Astrocyte of the cerebellum (primary cell): ENCODE data around the gene NAAA.
A peak's percentile ranks its signal among the peaks of the same experiment; 100 is the strongest.
"Not testable (repeated sequence)": the region's sequence is repeated elsewhere in the genome, so short reads cannot be mapped to it uniquely, and the experiment has no call there.

Experiments used
- DNase-seq: peaks from one replicate; pipeline ENCODE4 v3.0.0-alpha.2; 2011; ENCODE audit warnings: low read depth
- H3K4me3 ChIP-seq: 2 replicates; pipeline ENCODE4 v1.5.1; 2011; ENCODE audit warnings: mild to moderate bottlenecking, low read depth, low read length, moderate library complexity
- CTCF ChIP-seq: IDR thresholded peaks from 2 replicates; pipeline ENCODE4 v1.5.1; 2012; ENCODE audit warnings: low read length, low read depth, moderate library complexity, mild to moderate bottlenecking; ENCODE audit errors: missing control alignments
- in situ Hi-C: cut with HindIII; loops from 2 replicates; pipeline ENCODE4 v1.10.0; 2017; ENCODE audit warnings: low sequenced_read_pairs

NAAA gene

GRCh38 chr4:75939890-75940691 lies 722 bp downstream of the NAAA start:
- in situ Hi-C loops: no loop called here
- no peak for TF ChIP-seq CTCF
- no peak for DNase-seq
- peak overlapping the region; percentile 74 for H3K4me3 ChIP-seq

GRCh38 chr4:75935628-75936027 lies 5.2 kb downstream of the NAAA start:
- DNase-seq: no peak
- H3K4me3 ChIP-seq: no peak overlapping the region
- TF ChIP-seq CTCF: no peak
- in situ Hi-C loops: no loop called here

GRCh38 chr4:75930152-75930551 lies 10.7 kb downstream of the NAAA start:
- no peak overlapping the region for H3K4me3 ChIP-seq
- TF ChIP-seq CTCF: no peak
- DNase-seq: no peak
- in situ Hi-C loops: no loop called here

- H3K4me3 ChIP-seq, DNase-seq, in situ Hi-C loops: not testable (repeated sequence)
Measured at GRCh38 chr4:75924916-75925315, 15.9 kb downstream of the NAAA start.

GRCh38 chr4:75924309-75924827 lies 16.4 kb downstream of the NAAA start:
- no peak for DNase-seq
- H3K4me3 ChIP-seq: no peak overlapping the region
- in situ Hi-C loops: no loop called here
- TF ChIP-seq CTCF: no peak

GRCh38 chr4:75922588-75922987 lies 18.2 kb downstream of the NAAA start:
- in situ Hi-C loops: no loop called here
- H3K4me3 ChIP-seq: no peak overlapping the region
- no peak for DNase-seq
- no peak for TF ChIP-seq CTCF

- in situ Hi-C loops: no loop called here
- DNase-seq: no peak
- TF ChIP-seq CTCF: no peak
- no peak overlapping the region for H3K4me3 ChIP-seq
Measured at GRCh38 chr4:75921910-75922309, 18.9 kb downstream of the NAAA start.
